Measurements from ENCODE around the gene C5orf15.

DNA sequence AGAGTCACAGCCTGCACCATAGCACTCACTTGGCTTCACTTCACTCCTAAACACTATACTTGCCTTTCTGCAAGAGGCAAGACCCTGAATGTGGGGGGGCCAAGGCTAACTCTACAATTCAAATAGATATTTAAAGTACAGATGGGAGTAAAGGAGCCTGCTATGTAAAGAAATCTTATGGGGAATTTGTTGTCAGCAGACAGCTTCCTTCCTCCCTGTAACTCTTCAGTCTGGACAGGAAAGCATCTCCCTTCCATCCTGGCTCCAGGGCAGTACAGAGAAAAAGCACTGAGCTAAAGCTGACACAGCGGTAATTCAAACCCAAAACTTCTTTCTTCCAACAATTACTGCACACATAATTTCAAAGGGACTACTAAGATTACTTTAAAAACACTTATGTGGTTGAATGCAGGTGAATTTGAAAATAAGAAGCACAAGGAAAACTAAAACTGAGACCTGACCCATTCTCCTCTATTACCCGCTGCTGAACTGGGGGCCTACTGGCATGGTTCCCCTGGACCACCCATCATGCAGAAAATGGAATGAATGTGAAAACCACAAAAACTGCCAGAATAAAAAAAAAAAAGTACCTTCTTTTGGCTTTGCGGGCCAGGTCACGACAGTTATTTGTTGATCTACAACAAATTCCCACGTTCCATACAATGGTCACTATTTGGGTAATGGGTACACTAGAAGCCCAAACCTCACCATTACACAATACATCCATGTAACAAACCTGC lies 22.9 kb upstream of the C5orf15 start:
- TF ChIP-seq CTCF (IDR thresholded peaks at IDR 0.05) (no peak), POLR2A (IDR thresholded peaks at IDR 0.05) (no peak)

Data from thyroid gland (tissue), 4 donors.